Central memory CD8-positive, alpha-beta T cell (primary cell): Measurements from ENCODE around the gene OGA.

Experiments
- ATAC-seq: fragments of 150-1000 bp; cut with Tn5 transposase; replicated peaks from 2 replicates; pipeline ENCODE4 v1.10.0; 2022; ENCODE audit warnings: mild to moderate bottlenecking, moderate FRiP score, moderate number of reproducible peaks; ENCODE audit not compliant: poor library complexity, severe bottlenecking; ENCODE audit errors: extremely low read depth
- DNase-seq, 2 donors: peaks; one replicate each; pipeline ENCODE4 v3.0.0; 2021; ENCODE audit warnings: low spot score in 2 of 2
- H3K27ac Mint-ChIP-seq: one replicate; pipeline ENCODE4 v1.8.0; 2022; ENCODE audit warnings: low read depth, mild to moderate bottlenecking, moderate library complexity, mixed read lengths
- H3K27me3 Mint-ChIP-seq: one replicate; pipeline ENCODE4 v1.8.0; 2022; ENCODE audit warnings: mixed read lengths
- H3K36me3 Mint-ChIP-seq: one replicate; pipeline ENCODE4 v1.8.0; 2022; ENCODE audit warnings: mild to moderate bottlenecking, moderate library complexity, mixed read lengths; ENCODE audit not compliant: insufficient read depth
- H3K4me1 Mint-ChIP-seq: one replicate; pipeline ENCODE4 v1.8.0; 2022; ENCODE audit warnings: mixed read lengths
- H3K4me3 Mint-ChIP-seq: one replicate; pipeline ENCODE4 v1.8.0; 2022; ENCODE audit warnings: mild to moderate bottlenecking, moderate library complexity, mixed read lengths
- H3K9me3 Mint-ChIP-seq: one replicate; pipeline ENCODE4 v1.8.0; 2022; ENCODE audit warnings: mixed read lengths

OGA gene

DNA sequence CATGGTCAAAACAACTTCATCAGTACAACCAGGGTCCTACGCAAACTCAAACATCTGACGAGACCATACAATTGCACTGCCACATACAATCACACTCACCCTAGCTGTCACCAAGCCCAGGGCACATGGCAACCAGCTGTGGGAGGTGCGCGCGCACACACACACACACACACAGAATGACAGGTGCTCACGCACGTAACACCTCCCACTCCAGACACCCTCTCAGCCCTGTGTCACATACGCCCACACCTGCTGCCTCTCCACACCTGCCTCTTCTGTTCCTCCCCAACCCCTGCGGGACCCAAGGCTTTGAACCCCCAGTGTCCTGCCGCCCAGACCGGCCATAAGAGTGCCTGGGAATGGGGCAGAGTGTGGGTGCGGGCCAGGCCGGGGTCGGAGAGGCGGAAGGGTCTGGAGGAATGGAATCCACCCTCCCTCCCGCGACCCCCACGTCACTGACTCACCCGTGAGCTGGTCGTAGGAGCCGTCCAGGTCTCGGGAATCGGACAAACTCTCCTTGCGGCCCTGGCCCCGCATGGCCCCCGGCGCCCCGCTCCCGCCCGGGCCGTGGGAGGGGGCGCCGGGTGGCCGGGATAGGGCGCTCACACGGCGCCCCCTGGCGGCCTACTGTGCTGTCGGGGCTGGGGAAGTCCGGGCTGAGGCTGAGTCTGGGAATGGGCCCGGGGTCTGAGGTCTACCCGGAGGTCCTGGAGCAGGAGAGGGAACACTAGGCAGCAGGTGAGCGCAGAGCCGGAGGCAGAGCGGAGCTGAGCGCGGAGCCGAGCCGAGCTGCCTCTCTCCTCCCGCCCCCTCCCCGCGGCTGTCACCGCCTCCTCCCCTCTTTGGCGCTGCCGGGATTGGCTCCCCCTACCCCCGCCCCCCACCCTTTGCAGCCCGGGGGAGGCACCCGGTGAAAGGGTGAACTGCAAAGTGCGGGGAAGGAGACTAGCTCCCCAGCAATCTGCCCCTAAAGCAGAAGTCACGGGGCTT, 25.1 kb upstream of the OGA start, which contains the start of gene KCNIP2:
Gene KCNIP2 (minus strand): TSS at position 769 of the 990 bp plus-strand sequence. CDS start 232 bp downstream, at position 537.
- H3K4me3 Mint-ChIP-seq: peak within 1 kb of the TSS; percentile 62
- peaks cover 46% of the 10 kb centered on the region for H3K4me1 Mint-ChIP-seq
- ATAC-seq (peak; percentile 63), DNase-seq (peak; percentile 35 to 38)
- peak within 1 kb of the TSS; percentile 11 for H3K27ac Mint-ChIP-seq
- no peaks in the 10 kb centered on the region for H3K9me3 Mint-ChIP-seq
- peaks cover 12% of the 10 kb centered on the region for H3K36me3 Mint-ChIP-seq
- H3K27me3 Mint-ChIP-seq: no peaks in the 10 kb centered on the region

DNA sequence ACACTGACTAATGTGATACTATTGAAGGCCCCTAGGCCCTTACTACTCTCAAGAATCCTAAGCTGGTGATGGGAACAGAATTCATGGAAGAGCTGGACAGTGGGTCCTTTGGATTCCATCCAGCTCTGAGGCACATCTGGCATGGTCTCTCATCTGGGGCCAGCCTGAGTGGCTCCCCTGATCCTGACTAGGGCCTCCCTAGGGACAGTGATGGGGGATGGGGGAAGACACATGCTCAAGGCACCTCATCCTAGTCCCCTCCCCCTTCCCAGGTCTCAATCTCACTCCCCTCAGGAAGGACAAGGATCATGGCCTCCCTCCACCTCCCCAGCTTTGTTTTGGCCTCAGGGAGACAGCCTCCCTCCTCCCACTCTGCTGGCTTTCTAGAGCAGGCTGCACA, 23.6 kb upstream of the OGA start:
- Mint-ChIP-seq H3K36me3 (peaks cover 5% of the 10 kb centered on the region), H3K4me1 (peaks cover 46% of the 10 kb centered on the region), H3K27me3 (no peaks in the 10 kb centered on the region), H3K27ac (no peak overlapping the region), H3K4me3 (no peak overlapping the region), H3K9me3 (no peaks in the 10 kb centered on the region)
- ATAC-seq (no peak), DNase-seq (no peak)

GRCh38 chr10:101840741-101841453, 22.7 kb upstream of the OGA start:
- peak; percentile 52 to 66 for DNase-seq
- Mint-ChIP-seq H3K4me3 (peak overlapping the region; percentile 87), H3K27me3 (no peaks in the 10 kb centered on the region), H3K9me3 (no peaks in the 10 kb centered on the region), H3K27ac (peak overlapping the region; percentile 73), H3K4me1 (peaks cover 48% of the 10 kb centered on the region), H3K36me3 (peaks cover 5% of the 10 kb centered on the region)
- peak; percentile 50 for ATAC-seq

- Mint-ChIP-seq H3K27me3 (no peaks in the 10 kb centered on the region), H3K36me3 (peaks cover 5% of the 10 kb centered on the region), H3K9me3 (no peaks in the 10 kb centered on the region), H3K4me1 (peaks cover 52% of the 10 kb centered on the region), H3K4me3 (peak overlapping the region; percentile 87), H3K27ac (peak overlapping the region; percentile 73)
- ATAC-seq (peak; percentile 14), DNase-seq (no peak)
Observed at GRCh38 chr10:101840102-101840684, 21.9 kb upstream of the OGA start.

GRCh38 chr10:101839416-101840063, 21.3 kb upstream of the OGA start:
- DNase-seq: peak; percentile 34 to 49
- H3K4me1 Mint-ChIP-seq: peaks cover 59% of the 10 kb centered on the region
- no peaks in the 10 kb centered on the region for H3K27me3 Mint-ChIP-seq
- H3K4me3 Mint-ChIP-seq: peak overlapping the region; percentile 87
- H3K27ac Mint-ChIP-seq: no peak overlapping the region
- H3K36me3 Mint-ChIP-seq: peaks cover 6% of the 10 kb centered on the region
- H3K9me3 Mint-ChIP-seq: no peaks in the 10 kb centered on the region
- peak; percentile 41 for ATAC-seq

GRCh38 chr10:101839002-101839401, 20.8 kb upstream of the OGA start:
- peaks cover 57% of the 10 kb centered on the region for H3K4me1 Mint-ChIP-seq
- ATAC-seq (no peak), DNase-seq (no peak)
- peaks cover 6% of the 10 kb centered on the region for H3K36me3 Mint-ChIP-seq
- H3K27ac Mint-ChIP-seq: no peak overlapping the region
- no peaks in the 10 kb centered on the region for H3K9me3 Mint-ChIP-seq
- peak overlapping the region; percentile 87 for H3K4me3 Mint-ChIP-seq
- no peaks in the 10 kb centered on the region for H3K27me3 Mint-ChIP-seq

DNA sequence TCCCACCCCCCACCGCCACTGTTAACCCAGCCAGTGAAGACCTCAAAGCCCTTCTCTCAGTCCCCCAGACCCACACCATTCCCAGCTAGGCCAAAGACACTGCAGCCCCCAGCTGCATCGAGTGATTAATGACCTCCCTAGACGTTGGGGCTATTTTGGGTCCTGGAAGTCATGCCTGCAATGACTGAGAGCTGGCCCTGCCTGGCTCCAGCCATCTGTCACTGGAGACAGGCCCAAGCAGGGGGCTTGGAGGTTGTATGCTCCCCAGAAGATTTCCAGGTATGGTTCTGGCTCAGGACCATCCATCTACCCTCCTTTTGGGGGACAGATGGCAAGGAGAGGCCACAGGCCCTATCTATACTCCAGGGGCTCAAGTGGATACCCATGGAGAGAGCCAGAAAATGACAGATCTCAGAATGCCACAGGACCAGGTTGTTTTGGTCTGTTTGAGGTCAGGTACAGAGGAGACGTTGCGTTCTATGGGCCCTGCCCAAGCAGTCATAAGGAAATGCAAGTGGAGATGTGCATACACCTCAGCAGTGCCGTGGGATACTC, 20.2 kb upstream of the OGA start:
- Mint-ChIP-seq H3K27me3 (no peaks in the 10 kb centered on the region), H3K4me3 (peak overlapping the region; percentile 87), H3K4me1 (peaks cover 61% of the 10 kb centered on the region), H3K9me3 (no peaks in the 10 kb centered on the region), H3K36me3 (peaks cover 5% of the 10 kb centered on the region), H3K27ac (no peak overlapping the region)
- DNase-seq (no peak), ATAC-seq (no peak)

GRCh38 chr10:101837748-101838147, 19.5 kb upstream of the OGA start:
- Mint-ChIP-seq H3K9me3 (no peaks in the 10 kb centered on the region), H3K27me3 (no peaks in the 10 kb centered on the region), H3K27ac (no peak overlapping the region), H3K36me3 (peaks cover 1% of the 10 kb centered on the region), H3K4me1 (peaks cover 63% of the 10 kb centered on the region), H3K4me3 (no peak overlapping the region)
- DNase-seq (no peak), ATAC-seq (no peak)

- Mint-ChIP-seq H3K27ac (no peak overlapping the region), H3K4me1 (peaks cover 63% of the 10 kb centered on the region), H3K9me3 (no peaks in the 10 kb centered on the region), H3K27me3 (no peaks in the 10 kb centered on the region), H3K36me3 (peaks cover 10% of the 10 kb centered on the region), H3K4me3 (no peak overlapping the region)
- DNase-seq (no peak), ATAC-seq (no peak)
Observed at GRCh38 chr10:101835362-101835761, 17.1 kb upstream of the OGA start.

- DNase-seq: no peak
- H3K27ac Mint-ChIP-seq: peak overlapping the region; percentile 64
- no peaks in the 10 kb centered on the region for H3K9me3 Mint-ChIP-seq
- H3K36me3 Mint-ChIP-seq: peaks cover 13% of the 10 kb centered on the region
- no peak for ATAC-seq
- H3K27me3 Mint-ChIP-seq: no peaks in the 10 kb centered on the region
- peaks cover 63% of the 10 kb centered on the region for H3K4me1 Mint-ChIP-seq
- peak overlapping the region; percentile 0 for H3K4me3 Mint-ChIP-seq
Observed at GRCh38 chr10:101834341-101834740, 16.1 kb upstream of the OGA start.

DNA sequence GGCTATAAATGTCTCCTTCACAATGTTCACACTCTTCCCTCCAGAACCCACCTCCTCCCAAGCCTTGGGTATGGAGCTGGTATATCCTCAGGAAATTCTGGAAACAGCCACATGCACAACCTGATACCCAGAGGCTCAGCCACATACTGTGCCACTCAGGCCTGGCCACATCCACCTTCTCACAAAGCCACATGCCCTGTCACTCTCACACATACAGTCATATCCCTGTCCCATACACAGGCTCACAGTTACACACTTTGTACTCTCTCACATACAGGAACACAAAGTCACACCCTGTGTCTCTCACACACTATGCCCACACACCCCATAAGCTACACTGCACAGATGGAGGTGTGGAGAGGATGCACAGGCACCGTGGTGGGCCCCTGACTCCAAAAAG, 15.2 kb upstream of the OGA start:
- no peaks in the 10 kb centered on the region for H3K9me3 Mint-ChIP-seq
- DNase-seq (no peak), ATAC-seq (no peak)
- no peak overlapping the region for H3K4me3 Mint-ChIP-seq
- peaks cover 56% of the 10 kb centered on the region for H3K4me1 Mint-ChIP-seq
- H3K36me3 Mint-ChIP-seq: peaks cover 13% of the 10 kb centered on the region
- H3K27ac Mint-ChIP-seq: peak overlapping the region; percentile 64
- H3K27me3 Mint-ChIP-seq: no peaks in the 10 kb centered on the region

DNA sequence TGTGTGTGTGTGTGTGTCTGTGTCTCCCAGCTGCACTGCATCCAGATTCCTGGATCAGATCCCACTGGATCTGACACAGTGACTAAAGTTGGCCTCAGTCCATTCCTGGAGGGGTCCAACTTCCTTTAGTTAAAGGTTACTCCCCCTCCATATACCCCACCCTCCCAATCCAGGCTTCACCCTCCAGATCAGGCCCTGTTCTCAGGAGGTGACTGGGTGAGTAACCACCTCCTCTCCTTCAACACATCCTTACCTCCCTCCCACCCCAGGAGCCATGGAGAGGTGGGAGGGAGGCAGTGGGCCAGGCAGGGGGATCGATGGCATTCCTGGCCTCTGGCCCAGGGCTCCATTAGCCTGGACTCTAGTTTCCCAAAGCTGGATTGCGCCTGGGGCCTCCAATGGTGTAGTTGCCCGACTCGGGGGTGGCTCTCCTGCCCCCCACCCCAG, 14.1 kb upstream of the OGA start:
- Mint-ChIP-seq H3K4me1 (peaks cover 56% of the 10 kb centered on the region), H3K4me3 (no peak overlapping the region), H3K36me3 (peaks cover 13% of the 10 kb centered on the region)

More for the DNA sequence above, 14.1 kb upstream of the OGA start:
- no peak overlapping the region for H3K27ac Mint-ChIP-seq
- no peak for DNase-seq
- no peak for ATAC-seq
- no peaks in the 10 kb centered on the region for H3K9me3 Mint-ChIP-seq
- H3K27me3 Mint-ChIP-seq: no peaks in the 10 kb centered on the region
